Ramos (cell line): ENCODE data around the gene GSN.

Experiments used
- in situ Hi-C: fragments of 300-500 bp; cut with MboI; formaldehyde crosslinking; loops from one replicate; pipeline ENCODE4 v1.14.3; 2022; ENCODE audit warnings: low sequenced_read_pairs; ENCODE audit not compliant: unreplicated experiment

GSN gene

GRCh38 chr9:121271368-121272341, 3.7 kb downstream of the GSN start:
- in situ Hi-C loops, result no loop called here

- in situ Hi-C loops, result no loop called here
These were observed 4.5 kb downstream of the GSN start for GRCh38 chr9:121272401-121272948.

GRCh38 chr9:121273064-121273775, 5.3 kb downstream of the GSN start:
- in situ Hi-C loops, result no loop called here

- in situ Hi-C loops, result no loop called here
These were observed 6.9 kb downstream of the GSN start for GRCh38 chr9:121274851-121275250.

GRCh38 chr9:121275781-121276658, 8.1 kb downstream of the GSN start:
- in situ Hi-C loops, result no loop called here

- in situ Hi-C loops, result no loop called here
These were observed 9.1 kb downstream of the GSN start for GRCh38 chr9:121277026-121277425.

GRCh38 chr9:121277518-121278295, 9.7 kb downstream of the GSN start:
- in situ Hi-C loops, result no loop called here

- in situ Hi-C loops, result no loop called here
These were observed 10.7 kb downstream of the GSN start for GRCh38 chr9:121278477-121279261.

- in situ Hi-C loops, result no loop called here
These were observed 11.9 kb downstream of the GSN start for GRCh38 chr9:121279776-121280388.

GRCh38 chr9:121280715-121281613, 13.0 kb downstream of the GSN start:
- in situ Hi-C loops, result no loop called here

GRCh38 chr9:121281614-121282276, 13.8 kb downstream of the GSN start:
- in situ Hi-C loops, result no loop called here

- in situ Hi-C loops, result no loop called here
These were observed 14.5 kb downstream of the GSN start for GRCh38 chr9:121282277-121283079.

GRCh38 chr9:121283080-121283398, 15.1 kb downstream of the GSN start:
- in situ Hi-C loops, result no loop called here

GRCh38 chr9:121283856-121284732, 16.1 kb downstream of the GSN start:
- in situ Hi-C loops, result no loop called here
